Left ventricle myocardium inferior (tissue), 1 donor: ENCODE measurements around the gene HUS1B. TPM values are rescaled to one million over a fixed set of nuclear protein-coding genes. Genes with fewer than 3 reads are reported as not detected.

Source experiments
- DNase-seq: peaks from one replicate; pipeline ENCODE4 v3.0.0-alpha.2; 2020
- H3K27ac ChIP-seq: fragments of 200-600 bp; replicated peaks from 2 replicates; pipeline ENCODE4 v1.8.0; 2021
- H3K27me3 ChIP-seq: fragments of 200-600 bp; 2 replicates; pipeline ENCODE4 v1.8.0; 2021; ENCODE audit warnings: low read depth
- H3K36me3 ChIP-seq: fragments of 200-600 bp; 2 replicates; pipeline ENCODE4 v1.8.0; 2021
- H3K4me1 ChIP-seq: fragments of 200-600 bp; 2 replicates; pipeline ENCODE4 v1.8.0; 2021
- H3K4me3 ChIP-seq: fragments of 200-600 bp; 2 replicates; pipeline ENCODE4 v1.8.0; 2021; ENCODE audit warnings: mild to moderate bottlenecking, moderate library complexity
- H3K9me3 ChIP-seq: fragments of 200-600 bp; replicated peaks from 2 replicates; pipeline ENCODE4 v1.8.0; 2021
- intact Hi-C: fragments of 100-400 bp; cut with micrococcal nuclease; formaldehyde crosslinking; loops from one replicate; pipeline ENCODE4 v1.11.0; 2022
- total RNA-seq: library from RNA; stranded (reverse); fragmentation: NEBNext Ultra II Directional; extraction: Animal tissue kit (Norgen Biotek cat#: 25700); gene quantifications from one replicate; pipeline ENCODE4 v1.2.1, GENCODE V29; 2021
- TF ChIP-seq, protein P1 (sequence below): fragments of 200-600 bp; IDR thresholded peaks from 2 replicates; pipeline ENCODE4 v1.8.0; 2021; ENCODE audit warnings: antibody characterized with exemption, mild to moderate bottlenecking, borderline replicate concordance
- donor health status: DM: no; HTN: yes; CAD: no; lungs with severe emphysema.

Gene HUS1B
- total RNA-seq, 1 donor from 2014 or later, result not detected

DNA sequence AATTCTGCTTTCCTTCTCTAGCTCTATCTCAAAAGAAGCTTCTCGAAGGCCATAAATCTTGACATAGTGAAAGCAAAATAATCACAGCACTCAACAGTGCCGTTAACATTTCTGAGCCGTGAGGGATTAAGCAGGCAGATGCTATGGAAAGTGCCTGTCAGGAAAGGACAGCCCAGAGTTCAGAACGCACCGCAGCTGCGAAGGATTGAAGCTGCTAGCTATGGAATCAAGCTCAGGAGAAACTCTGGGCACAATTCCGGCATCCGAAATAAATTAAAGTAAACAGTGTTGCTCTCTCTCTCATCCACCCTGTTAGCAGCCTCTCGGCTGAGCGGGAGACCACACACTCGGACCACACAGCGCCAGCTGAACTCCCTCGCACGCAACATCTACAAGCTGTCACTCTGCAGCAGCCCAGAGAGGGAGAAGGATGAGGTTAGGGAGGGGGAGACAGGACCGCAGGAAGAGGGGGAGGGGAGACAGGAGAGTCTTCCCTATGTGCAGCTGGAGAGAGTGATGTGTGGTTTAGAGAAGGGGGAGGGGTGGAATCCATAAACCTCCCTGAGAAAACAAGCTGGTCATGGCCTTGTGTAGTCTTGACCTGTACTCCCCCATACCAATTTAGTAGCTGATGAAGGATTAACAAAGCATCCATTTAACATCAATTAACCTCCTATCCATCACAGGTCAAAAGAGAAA is 27.0 kb upstream of the HUS1B start:
- Histone ChIP-seq H3K27me3 (no peaks in the 10 kb centered on the region), H3K4me3 (peak overlapping the region; percentile 39), H3K9me3 (no peaks in the 10 kb centered on the region), H3K4me1 (peaks cover 17% of the 10 kb centered on the region), H3K27ac (peak overlapping the region; percentile 28), H3K36me3 (peaks cover 9% of the 10 kb centered on the region)
- intact Hi-C loops, result no loop called here
- TF ChIP-seq, protein P1, sequence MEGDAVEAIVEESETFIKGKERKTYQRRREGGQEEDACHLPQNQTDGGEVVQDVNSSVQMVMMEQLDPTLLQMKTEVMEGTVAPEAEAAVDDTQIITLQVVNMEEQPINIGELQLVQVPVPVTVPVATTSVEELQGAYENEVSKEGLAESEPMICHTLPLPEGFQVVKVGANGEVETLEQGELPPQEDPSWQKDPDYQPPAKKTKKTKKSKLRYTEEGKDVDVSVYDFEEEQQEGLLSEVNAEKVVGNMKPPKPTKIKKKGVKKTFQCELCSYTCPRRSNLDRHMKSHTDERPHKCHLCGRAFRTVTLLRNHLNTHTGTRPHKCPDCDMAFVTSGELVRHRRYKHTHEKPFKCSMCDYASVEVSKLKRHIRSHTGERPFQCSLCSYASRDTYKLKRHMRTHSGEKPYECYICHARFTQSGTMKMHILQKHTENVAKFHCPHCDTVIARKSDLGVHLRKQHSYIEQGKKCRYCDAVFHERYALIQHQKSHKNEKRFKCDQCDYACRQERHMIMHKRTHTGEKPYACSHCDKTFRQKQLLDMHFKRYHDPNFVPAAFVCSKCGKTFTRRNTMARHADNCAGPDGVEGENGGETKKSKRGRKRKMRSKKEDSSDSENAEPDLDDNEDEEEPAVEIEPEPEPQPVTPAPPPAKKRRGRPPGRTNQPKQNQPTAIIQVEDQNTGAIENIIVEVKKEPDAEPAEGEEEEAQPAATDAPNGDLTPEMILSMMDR, result no peak
- no peak for DNase-seq

DNA sequence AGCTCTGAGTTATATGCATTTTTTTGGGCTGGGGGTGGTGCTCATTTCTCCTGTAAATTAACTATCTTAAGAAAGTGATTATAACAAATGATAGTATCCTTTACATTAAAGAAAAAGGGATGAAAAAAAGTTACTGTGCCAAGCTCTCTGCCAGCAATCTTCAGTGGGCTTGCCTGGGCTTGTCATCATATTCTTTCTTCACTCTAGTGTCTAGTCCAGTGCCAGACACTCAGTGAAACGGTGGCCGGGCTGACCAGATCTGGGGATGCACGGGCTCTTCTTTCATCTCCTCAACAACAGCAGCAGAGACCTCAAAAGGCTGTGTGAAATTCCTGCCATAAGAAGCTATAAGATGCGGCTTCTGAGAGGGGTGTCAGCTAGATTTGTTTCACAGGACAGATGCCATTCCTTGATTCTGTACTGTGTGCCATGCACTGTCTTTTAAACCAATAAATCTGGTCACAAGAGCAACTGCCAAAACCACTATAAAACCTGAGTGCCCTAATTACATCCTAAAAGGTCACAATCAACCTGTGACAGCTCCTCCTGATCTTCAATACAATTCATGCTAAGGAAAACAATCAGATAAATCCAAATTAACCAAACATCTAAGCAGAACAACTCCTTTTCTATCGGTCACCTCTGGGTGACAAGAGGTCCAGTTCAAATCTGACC is 23.9 kb upstream of the HUS1B start:
- Histone ChIP-seq H3K4me3 (no peak overlapping the region), H3K4me1 (peaks cover 18% of the 10 kb centered on the region), H3K36me3 (no peaks in the 10 kb centered on the region), H3K27ac (no peak overlapping the region), H3K27me3 (no peaks in the 10 kb centered on the region), H3K9me3 (no peaks in the 10 kb centered on the region)
- DNase-seq, result no peak
- intact Hi-C loops, result no loop called here
- TF ChIP-seq, protein P1, result no peak

DNA sequence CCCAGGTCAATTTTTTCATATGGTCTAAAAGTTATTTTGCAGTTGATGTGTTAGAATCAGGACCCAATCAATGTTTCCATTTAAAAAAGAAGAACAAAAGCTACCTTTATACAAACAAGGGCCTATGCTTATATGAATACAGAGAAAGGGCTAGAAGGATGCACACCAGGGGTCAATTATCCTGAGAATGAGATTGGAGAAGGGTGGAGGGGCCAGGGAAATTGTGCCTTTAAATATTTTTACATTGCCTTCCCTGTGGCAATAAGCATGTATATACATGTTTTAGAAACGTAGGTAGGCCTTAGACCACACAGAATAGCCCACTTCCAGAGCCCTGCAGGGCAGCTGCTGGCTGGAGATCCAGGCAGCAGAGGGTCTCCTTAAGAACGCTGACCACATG is 23.4 kb upstream of the HUS1B start:
- Histone ChIP-seq H3K36me3 (no peaks in the 10 kb centered on the region), H3K4me1 (peaks cover 18% of the 10 kb centered on the region), H3K4me3 (no peak overlapping the region), H3K27me3 (no peaks in the 10 kb centered on the region), H3K9me3 (no peaks in the 10 kb centered on the region), H3K27ac (no peak overlapping the region)
- no peak for DNase-seq
- TF ChIP-seq, protein P1, result no peak
- intact Hi-C loops, result no loop called here

- no peaks in the 10 kb centered on the region for H3K27me3 ChIP-seq
- intact Hi-C loops, result no loop called here
- H3K27ac ChIP-seq, result no peak overlapping the region
- H3K36me3 ChIP-seq, result no peaks in the 10 kb centered on the region
- no peak overlapping the region for H3K4me3 ChIP-seq
- no peaks in the 10 kb centered on the region for H3K9me3 ChIP-seq
- H3K4me1 ChIP-seq, result peaks cover 24% of the 10 kb centered on the region
- TF ChIP-seq, protein P1, result no peak
- no peak for DNase-seq
Measured at GRCh38 chr6:679282-679681, 22.4 kb upstream of the HUS1B start.

DNA sequence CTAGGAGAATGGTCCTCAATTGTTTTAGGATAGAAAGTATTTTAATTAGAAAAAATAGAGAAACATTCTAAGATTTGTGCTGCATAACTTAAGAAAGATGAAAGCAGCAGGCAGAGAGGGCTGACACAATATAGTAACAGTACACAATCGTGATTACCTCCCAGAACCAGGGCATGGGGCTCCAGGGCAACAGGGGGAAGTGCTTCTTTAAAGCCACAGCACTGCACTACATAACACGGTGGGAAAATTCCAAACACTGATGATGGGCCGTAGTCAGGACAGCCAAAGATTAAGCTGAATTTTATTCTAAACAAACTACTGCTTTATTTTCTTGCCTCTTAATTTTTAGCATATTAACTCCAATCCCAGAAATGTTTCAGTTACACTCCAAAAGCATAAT is 21.6 kb upstream of the HUS1B start:
- no peak overlapping the region for H3K4me3 ChIP-seq
- no peaks in the 10 kb centered on the region for H3K36me3 ChIP-seq
- no peaks in the 10 kb centered on the region for H3K27me3 ChIP-seq
- intact Hi-C loops, result no loop called here
- no peak overlapping the region for H3K27ac ChIP-seq
- no peak for DNase-seq
- H3K4me1 ChIP-seq, result peaks cover 18% of the 10 kb centered on the region
- H3K9me3 ChIP-seq, result no peaks in the 10 kb centered on the region
- TF ChIP-seq, protein P1, result no peak
